Measurements from ENCODE around the gene CPNE1. TPM values are rescaled to one million over a fixed set of nuclear protein-coding genes. Genes with fewer than 3 reads are reported as not detected.
"Not testable (repeated sequence)": the region's sequence is repeated elsewhere in the genome, so short reads cannot be mapped to it uniquely, and the experiment has no call there.

Gene CPNE1
- total RNA-seq: 55.4 TPM

GRCh38 chr20:35664466-35665206 is at the start of gene CPNE1, which contains the start of gene RBM12:
CPNE1 (minus strand) TSS chr20:35664900; CDS start chr20:35632923, 31,977 bp downstream.
RBM12 (minus strand) TSS chr20:35664900; CDS start chr20:35655322, 9,578 bp downstream.
- DNase-seq (ENCODE audit: low spot score in 2 of 2): peak; percentile 91 to 97
- FAIRE-seq: no peak

- FAIRE-seq (no peak), DNase-seq (ENCODE audit: low spot score in 2 of 2) (no peak)
Observed at GRCh38 chr20:35714127-35714526, 49.4 kb upstream of the CPNE1 start.

- not testable (repeated sequence) for FAIRE-seq; DNase-seq (ENCODE audit: low spot score in 2 of 2)
Observed at GRCh38 chr20:35713120-35713519, 48.4 kb upstream of the CPNE1 start.

DNA sequence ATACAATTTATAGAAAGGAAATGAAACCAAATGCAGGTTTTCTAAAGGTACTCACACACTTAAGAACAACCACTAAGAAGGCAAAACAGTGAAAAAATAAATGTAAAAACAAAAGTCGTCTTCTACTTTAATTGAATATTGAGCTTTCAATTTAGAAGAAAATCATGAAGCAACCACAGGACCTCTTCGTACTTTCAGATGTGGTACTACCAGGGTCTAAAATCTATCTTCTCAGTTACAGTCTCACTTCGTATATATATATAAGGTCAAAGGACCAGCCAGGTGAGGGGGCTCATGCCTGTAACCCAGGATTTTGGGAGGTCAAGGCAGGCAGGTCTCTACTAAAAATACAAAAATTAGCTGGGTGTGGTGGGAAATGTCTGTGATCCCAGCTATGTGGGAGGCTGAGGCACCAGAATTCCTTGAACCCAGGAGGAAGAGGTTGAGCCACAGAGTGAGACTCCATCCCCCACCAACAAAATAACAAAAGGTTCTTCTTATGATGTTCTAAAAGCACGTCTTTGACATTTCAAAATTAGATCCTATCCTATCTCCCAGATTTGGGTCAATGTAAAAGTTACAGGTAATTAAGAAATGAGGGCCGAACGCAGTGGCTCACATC is 47.0 kb upstream of the CPNE1 start:
- DNase-seq (ENCODE audit: low spot score in 2 of 2): no peak
- FAIRE-seq: no peak

DNA sequence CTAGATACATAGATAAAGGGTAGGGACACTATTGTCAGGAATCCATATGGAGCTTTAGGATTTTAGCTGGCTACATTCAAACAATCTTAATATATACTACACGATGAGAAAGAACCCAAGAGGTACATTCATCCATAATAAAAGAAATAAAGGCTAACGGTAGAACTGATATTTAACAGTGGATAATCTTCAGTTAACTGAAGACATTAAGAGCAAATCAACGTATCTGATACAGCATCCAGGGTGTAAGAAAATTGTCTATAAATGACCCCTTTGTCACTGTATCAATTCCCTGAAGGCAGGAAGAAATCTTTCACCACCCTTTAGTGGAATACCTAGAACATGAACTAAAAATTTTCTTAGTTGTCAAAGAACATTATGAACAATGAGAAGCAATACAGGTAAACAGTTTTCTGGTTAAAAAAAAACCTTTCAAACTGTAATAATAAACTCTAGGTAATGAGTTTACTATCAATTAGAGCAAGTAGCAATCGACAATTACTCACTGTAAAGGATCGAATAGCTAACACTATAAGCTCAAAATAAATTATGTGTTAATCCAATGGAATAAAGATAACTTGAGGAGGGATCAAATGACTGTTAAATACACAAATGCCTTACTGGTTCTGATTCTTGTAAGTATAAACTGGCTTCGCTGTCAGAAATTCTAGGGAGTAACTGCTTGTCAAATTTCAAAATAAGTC is 46.3 kb upstream of the CPNE1 start:
- FAIRE-seq: no peak
- no peak for DNase-seq (ENCODE audit: low spot score in 2 of 2)

- no peak for FAIRE-seq
- no peak for DNase-seq (ENCODE audit: low spot score in 2 of 2)
Observed at GRCh38 chr20:35710039-35710438, 45.3 kb upstream of the CPNE1 start.

GRCh38 chr20:35709259-35709658 is 44.6 kb upstream of the CPNE1 start:
- DNase-seq (ENCODE audit: low spot score in 2 of 2) (no peak), FAIRE-seq (no peak)

GRCh38 chr20:35708502-35708901 is 43.8 kb upstream of the CPNE1 start:
- no peak for DNase-seq (ENCODE audit: low spot score in 2 of 2)
- no peak for FAIRE-seq

DNA sequence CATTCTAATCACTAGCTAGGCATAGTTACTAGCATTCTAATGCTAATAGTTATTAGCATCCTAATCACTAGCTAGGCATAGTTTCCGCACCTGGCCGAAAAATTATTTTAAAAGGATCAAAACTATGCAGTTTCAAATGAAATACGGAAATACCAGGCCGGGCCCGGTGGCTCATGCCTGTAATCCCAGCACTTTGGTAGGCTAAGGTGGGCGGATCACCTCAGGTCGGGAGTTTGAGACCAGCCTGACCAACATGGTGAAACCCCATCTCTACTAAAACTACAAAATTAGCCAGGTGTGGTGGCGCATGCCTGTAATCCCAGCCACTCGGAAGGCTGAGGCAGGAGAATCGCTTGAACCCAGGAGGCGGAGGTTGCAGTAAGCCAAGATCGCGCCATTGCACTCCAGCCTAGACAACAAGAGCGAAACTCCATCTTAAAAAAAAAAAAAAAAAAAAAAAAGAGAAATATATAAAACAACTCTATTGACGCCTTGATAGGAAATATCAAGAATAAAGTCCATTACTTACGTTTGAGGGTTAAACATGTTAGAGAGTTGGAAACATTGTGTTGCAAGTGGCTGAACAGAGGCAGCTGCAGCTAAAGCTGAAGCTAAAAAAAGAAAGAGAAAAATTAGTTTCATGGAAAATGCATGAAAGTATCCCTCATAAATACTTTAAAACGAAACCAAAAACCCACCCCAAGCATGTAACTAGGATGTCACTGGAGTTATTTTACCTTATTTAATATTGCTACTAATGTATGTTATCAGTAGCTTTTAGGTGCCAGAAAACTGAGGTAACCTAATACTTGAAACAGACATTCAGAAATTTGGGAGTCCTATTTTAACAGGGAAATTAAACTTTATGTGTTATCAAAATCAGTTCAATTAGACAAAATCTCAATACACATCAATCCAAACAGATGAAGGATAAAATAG is 42.2 kb upstream of the CPNE1 start:
- DNase-seq (ENCODE audit: low spot score in 2 of 2); FAIRE-seq: not testable (repeated sequence)

DNA sequence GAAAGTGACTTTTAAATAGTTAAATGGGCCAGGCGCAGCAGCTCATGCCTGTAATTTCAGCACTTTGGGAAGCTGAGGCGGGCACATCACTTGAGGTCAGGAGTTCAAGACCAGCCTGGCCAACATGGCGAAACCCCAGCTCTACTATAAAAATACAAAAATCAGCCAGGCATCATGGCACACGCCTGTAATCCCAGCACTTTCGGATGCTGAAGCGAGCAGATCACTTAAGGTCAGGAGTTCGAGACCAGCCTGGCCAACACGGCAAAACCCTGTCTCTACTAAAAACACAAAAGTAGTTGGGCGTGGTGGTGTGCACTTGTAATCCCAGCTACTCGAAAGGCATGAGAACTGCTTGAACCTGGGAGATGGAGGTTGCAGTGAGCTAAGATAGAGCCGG is 41.2 kb upstream of the CPNE1 start:
- FAIRE-seq: not testable (repeated sequence)

GRCh38 chr20:35704514-35705261 is 40.0 kb upstream of the CPNE1 start:
- no peak for FAIRE-seq

More for the DNA sequence above, 41.2 kb upstream of the CPNE1 start:
- DNase-seq (ENCODE audit: low spot score in 2 of 2): not testable (repeated sequence)

DNA sequence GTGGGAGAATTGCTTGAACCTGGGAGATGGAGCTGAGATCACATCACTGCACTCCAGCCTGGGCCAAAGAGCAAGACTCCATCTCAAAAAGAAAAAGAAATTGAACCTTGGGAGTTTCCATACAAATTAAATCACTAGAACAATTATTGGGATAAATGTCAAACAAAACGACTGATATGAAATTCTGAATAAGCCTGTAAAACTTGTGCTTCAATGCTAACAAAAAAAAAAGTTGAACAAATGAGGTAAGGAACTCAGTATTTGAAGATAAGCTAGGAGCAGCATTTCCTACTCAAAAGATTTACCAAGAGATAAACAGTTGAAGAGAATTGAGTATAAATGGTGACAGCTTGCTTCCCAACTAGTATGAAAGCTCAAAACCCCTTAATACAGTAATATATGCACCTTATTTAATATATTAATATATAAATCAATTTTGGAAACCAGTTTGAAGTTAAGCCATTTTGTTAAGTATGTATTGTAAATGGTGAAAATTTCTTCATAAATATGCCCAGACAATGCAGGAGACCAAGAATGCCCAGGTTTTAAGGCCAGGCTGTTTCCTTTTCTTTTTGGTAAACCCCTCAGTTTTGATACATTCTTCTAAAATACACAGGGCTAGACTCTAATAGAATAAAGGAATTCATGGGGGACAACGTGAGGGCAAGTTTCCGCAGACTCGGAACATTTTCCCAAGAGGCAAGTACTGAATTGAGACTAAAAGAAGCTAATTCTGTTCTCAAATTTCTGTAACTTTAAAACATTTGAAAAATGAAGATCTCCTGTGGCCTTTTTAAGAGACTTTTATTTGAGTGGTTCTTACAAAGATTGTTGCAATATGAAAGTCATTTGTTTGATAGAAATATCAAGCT is 38.4 kb upstream of the CPNE1 start:
- FAIRE-seq: no peak
- DNase-seq (ENCODE audit: low spot score in 2 of 2): no peak

More at GRCh38 chr20:35704514-35705261, 40.0 kb upstream of the CPNE1 start:
- no peak for DNase-seq (ENCODE audit: low spot score in 2 of 2)

- DNase-seq (ENCODE audit: low spot score in 2 of 2) (no peak), FAIRE-seq (no peak)
Observed at GRCh38 chr20:35702051-35702823, 37.5 kb upstream of the CPNE1 start.

DNA sequence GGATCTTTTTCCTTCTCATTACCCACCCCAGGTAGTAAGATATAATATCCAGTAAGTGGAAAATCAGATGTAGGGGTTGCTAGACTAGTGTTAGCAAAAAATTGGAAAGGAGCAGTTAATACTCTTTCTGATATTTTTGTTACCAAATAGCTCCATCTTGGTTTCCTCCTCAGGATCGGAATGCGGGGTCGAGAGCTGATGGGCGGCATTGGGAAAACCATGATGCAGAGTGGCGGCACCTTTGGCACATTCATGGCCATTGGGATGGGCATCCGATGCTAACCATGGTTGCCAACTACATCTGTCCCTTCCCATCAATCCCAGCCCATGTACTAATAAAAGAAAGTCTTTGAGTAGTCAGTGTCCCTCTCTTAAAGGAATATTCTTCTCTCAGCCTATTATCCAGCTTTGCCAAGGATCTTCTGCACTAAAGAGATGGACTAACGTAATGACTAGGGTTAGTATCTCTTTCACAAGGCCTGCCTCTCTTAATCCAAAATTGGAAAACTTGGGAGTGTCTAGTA is 36.0 kb upstream of the CPNE1 start:
- FAIRE-seq: no peak
- no peak for DNase-seq (ENCODE audit: low spot score in 2 of 2)

DNA sequence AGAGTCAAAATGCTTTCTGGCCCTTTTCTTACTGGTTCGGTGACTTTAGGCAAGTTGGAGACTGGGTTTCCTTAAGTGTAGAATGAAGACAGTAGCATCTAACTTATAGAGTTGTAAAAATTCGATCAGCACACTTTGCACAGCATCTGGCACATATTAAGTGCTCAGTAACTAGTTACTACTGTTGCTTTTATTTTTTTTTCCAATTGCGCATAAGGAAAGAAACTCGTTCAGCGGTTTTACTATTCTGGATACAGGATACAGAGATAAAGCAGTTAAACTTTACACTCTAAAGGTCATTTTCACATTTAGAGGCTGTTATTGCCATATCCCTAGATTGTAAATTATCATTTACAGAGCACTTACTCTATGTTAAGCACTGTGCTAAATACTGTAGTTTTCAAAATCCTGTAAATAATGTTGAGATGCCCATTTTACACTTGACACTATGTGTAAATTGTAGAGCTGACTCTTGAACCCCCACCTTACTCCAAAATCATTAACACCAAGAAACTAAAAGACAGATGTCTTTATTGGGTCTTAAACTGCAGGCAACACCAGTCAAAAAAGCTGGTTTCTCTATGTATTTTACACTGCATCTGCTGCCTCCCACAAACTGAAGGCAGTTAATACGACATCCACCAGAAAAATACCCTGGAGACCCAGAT is 35.4 kb upstream of the CPNE1 start:
- DNase-seq (ENCODE audit: low spot score in 2 of 2) (no peak), FAIRE-seq (no peak)

- DNase-seq (ENCODE audit: low spot score in 2 of 2) (peak; percentile 90 to 95), FAIRE-seq (no peak)
Observed at GRCh38 chr20:35699127-35699956, 34.6 kb upstream of the CPNE1 start, which contains the start of the genes NFS1 and ROMO1. NFS1 (minus strand) TSS chr20:35699352; CDS start chr20:35699288, 64 bp downstream. ROMO1 (plus strand) TSS chr20:35699405; CDS start chr20:35699633, 228 bp downstream.

All from frontal cortex (tissue), 4 donors.